GM18909 (cell line): ENCODE measurements around the gene ABLIM1.

Experiments used
- ATAC-seq: cut with Tn5 transposase; IDR thresholded peaks from one replicate; pipeline ENCODE4 v1.9.1; 2021; ENCODE audit warnings: mild to moderate bottlenecking; ENCODE audit not compliant: unreplicated experiment, poor library complexity

The ABLIM1 gene

GRCh38 chr10:114650266-114650665 lies 7.8 kb downstream of the ABLIM1 start:
- no peak for ATAC-seq

DNA sequence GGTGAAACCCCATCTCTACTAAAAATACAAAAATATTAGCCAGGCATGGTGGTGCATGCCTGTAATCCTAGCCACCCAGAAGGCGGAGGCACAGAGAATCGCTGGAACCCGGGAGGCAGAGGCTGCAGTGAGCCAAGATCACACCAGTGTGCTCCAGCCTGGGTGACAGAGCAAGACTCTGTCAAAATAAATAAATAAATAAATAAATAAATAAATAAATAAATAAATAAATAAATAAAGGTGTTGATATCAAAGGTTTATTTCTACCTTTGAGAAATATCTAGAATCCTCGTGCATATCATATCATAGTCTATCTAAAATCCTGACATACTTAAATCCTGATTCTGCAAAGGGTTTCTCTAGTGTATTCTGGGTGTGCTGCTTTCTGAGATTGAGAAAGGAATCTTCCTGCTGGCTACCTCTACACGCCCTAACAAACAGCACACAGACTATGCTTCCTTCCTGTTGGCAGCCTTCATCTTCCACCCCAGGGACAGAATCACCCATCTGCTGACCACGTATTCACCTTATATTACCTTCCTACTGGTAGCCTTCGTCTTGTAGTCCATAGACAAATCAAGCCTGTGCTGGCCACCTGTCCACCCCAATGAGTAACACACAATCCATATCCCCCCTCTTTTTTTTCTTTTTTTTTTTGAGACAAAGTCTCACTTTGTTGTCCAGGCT lies 8.7 kb downstream of the ABLIM1 start:
- no peak for ATAC-seq

- no peak for ATAC-seq
Observed at GRCh38 chr10:114648368-114648767, 9.7 kb downstream of the ABLIM1 start.

GRCh38 chr10:114647545-114648138 lies 10.4 kb downstream of the ABLIM1 start:
- no peak for ATAC-seq

DNA sequence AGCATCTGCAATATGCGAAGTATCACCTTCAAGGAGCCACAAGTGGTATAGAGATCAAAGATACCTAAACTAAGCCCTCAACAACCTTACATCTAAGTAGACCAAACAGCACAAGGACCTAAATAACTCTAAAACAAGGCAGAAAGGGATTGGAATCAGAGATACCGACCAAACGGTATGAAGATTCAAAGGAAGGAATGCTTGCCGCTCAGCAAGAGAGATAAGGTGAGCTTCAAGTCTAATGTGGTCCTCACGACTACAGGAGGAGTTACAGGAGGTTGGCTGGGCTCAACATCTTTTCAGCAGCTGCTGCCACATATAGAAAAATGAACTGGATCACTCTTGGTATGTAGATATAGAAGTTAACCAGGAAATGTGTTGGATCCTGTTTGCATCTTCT lies 11.6 kb downstream of the ABLIM1 start:
- no peak for ATAC-seq

DNA sequence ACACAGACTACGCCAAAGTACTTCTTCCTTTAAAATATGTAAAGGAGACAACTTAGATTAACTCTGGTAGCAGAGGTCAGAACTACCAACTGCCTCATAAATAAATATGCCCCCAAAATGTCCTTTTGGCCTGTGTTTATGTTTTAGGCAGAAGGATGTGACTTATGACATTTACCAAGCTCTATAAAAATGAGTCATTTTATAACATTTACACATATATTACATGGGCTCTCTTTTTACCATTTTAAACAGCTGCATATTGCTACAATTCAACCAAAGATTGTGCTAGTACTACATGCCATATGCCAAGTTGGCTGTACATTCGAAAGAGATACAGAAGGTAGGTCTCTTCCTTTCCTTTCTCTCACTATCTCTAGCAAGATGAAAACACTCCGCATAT lies 12.4 kb downstream of the ABLIM1 start:
- ATAC-seq, result no peak

DNA sequence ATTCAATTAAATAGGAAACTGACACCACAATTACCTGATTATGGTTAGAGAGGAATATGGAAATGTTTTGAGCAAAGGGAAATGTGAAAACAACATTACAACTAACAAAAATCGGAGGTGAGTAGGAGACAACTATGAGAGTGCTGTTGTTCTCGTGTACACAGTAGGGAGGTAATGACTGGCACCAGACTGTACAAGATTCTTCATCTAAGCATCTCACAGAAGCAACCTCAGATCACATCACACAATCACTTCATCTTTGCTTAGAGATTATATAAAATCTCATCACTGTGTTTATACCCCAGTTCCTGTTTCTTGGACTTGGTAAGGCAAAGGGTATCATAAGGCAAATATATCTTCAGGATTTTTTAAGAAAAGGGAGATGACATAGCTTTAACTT lies 14.9 kb downstream of the ABLIM1 start:
- no peak for ATAC-seq

DNA sequence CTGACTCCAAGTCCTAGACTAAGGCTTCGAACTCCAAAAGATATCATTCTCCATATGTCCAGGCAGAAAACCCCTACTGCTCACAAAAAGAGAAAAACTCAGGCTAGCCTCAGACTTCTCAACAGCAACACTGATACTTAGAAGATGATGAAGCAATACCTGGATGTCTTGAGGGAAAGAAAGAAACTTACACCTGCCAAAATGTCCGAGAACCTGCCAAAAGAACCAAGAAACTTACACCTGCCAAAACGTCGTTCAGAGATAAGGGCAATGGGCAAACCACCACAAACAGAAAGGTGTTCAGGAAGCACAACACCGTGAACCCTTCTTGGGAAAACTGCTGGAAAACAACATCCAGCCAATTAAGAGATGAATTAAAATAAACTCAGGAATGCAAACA lies 15.3 kb downstream of the ABLIM1 start:
- no peak for ATAC-seq

GRCh38 chr10:114638821-114639625 lies 19.1 kb downstream of the ABLIM1 start:
- ATAC-seq, result peak; percentile 73

DNA sequence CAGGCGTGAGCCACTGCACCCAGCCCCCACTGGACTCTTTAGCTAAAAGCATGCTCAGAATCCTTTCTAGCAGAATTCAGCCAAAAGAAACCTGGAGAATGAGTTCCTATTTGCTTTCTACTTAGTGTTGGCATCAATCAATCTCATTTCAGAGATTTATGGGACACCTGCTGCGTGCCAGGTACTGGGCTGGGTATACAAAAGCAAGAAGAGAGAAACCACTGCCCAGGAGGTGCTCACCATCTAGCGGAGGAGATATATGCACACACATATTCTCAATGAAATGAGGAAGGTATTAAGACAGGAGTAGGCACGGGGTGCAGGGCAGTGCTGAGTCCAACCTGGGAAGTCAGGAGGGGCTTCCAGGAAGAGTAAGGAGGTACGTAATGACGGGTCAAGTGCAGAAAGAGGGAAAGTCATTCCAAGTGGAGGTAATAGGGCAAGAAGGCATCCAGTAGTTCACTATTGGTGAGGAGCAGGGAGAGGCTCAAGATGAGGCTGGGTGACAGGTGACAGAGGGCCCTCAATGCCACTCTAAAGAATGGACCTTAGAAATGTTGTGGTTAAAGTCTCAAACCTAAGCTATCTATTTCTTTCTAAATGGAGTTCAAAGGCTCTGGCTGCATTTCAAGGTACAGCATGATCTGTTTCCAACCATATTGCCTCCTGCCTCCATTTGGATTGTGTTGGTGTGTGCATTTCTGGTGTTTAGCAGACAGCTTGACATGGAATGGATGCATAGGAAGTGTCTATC lies 22.1 kb downstream of the ABLIM1 start:
- no peak for ATAC-seq

DNA sequence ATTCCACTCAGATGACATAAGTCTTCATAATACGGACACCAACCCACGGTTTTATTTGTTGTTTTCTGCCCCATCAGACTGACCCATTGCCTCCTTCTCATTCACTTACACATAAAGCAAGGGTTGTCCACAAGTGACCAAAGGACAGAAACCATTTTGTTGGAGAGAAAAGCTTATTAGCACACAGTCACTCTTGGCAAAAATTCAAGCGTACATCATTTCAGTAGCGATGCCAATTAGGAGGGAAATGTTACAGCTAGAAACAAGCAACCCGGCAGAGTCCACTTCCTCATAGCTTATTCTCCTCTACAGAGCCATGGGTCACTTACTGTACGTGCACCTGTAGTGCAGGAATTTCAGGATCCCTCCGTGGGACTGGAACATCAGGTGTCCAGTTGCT lies 23.0 kb downstream of the ABLIM1 start:
- no peak for ATAC-seq

GRCh38 chr10:114634609-114634979 lies 23.5 kb downstream of the ABLIM1 start:
- no peak for ATAC-seq

- ATAC-seq, result peak; percentile 32
Observed at GRCh38 chr10:114632869-114633715, 25.0 kb downstream of the ABLIM1 start.

- ATAC-seq, result peak; percentile 75
Observed at GRCh38 chr10:114631666-114632417, 26.2 kb downstream of the ABLIM1 start.

DNA sequence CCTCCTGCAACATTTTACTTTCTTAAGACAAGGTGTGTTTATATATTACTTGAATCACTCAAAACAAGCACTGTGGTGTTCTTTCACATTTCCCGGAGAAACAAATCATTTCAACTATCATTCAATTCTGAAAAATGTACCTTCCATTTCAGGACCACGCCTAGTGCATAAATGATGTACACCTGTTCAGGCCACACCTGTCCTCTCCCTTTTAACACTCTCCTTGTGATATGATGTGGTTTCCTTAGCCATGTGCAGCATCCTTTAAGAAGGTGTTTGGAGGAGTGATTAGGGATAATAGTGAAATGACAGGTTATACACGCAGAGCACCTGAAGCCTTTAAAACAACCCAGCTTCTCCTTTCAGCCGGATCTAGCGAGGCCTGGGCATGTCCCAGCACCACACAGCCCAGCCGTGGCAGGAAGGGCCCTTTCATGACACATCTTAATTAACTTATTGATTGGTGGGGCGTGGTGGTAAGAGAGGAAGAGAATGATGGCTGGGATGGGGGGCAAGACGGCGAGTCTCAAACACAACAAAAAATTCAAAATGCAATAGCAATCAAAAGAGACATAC lies 26.9 kb downstream of the ABLIM1 start:
- ATAC-seq, result no peak

DNA sequence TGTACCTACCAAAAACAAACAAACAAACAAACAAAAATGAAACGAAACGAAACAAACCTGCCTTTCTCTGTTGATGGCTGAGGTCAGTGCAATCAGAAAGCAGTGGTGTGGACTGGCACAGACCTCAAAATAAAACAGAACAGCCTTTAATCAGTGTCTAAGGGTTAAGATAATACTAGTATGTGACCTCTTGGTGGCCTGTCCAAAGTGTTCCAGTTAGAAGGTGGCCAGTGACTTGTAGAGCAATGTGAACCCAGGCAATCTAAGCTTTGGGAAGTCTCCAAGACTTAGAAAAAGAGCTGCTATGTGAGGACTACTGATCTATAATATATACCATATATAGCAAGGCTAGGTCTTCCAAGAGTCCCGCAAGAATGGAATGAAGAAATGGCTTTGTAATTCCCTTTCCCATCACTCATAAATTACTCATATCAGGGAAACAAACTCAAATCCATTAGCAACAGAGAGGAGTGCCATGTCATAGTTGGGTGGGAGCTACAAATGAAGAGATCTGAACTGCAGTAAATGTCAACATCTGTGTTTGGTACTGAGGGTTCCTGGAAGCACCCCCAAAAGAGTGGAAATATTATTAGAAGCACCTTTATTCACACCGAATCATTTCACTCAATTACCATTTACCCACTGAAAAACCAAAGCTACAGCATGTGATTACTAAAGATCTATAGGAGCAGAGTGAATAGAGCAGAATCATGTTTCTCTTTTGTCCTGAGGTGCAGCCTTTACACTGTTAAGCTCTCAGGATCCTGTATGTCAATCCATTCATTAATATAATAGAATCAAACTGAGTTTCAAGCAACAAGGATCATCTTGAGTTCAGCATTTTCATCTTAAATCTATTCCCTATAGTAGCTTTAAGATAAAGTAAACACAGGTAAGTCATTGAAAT lies 28.0 kb downstream of the ABLIM1 start:
- no peak for ATAC-seq

- ATAC-seq, result no peak
Observed at GRCh38 chr10:114629083-114629823, 28.8 kb downstream of the ABLIM1 start.
